Measurements from ENCODE around the gene LRRC10B.
A peak's percentile ranks its signal among the peaks of the same experiment; 100 is the strongest.

The LRRC10B gene

DNA sequence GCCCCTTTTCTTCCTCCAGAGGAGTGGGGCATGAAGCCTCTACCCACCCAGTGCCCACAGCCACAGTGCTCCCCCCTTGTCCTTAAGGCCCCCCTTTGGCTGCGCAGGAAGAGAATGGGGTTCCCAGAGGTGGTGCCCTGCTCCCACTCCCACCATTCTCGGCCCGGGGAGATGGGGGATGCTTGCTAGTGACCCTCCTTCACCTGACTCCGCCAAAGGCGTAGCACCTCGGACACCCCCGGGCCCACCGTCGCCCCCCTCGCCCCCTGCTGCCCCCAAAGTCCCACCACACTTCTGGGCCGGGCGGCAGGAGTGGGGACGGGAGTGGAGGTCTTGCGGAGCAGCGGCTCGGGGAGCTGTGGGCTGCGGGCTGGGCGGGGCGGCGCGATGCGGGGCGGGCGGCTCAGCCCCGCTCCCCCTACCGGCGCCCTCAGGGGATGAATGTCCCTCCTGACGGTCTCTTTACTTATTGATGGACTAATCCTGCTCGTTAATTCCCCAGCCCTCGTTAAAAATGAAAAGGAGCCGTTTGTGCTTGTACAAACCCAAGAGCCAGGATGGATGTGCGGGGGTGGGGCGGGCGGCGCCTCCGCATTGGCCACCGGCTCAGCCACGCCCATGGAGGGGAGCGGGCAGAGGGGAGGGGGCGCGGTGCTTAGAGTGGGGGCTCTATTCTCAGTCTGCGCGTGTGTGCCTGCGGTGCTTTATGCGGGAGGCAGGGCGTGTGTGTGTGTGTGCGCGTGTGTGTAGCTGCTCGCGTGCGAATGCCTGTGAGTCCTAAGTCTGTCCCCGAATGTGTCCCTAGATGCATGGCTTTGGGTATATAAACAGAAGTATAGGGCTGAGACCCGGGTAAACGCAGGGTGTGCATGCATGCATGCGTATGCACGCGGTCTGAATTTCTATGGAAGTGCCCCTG, 46.8 kb downstream of the LRRC10B start:
- no peak for DNase-seq (ENCODE audit: low read depth)
- H3K4me3 ChIP-seq (ENCODE audit: control insufficient read depth, low read depth, low read length): no peak overlapping the region
- TF ChIP-seq, protein P1, sequence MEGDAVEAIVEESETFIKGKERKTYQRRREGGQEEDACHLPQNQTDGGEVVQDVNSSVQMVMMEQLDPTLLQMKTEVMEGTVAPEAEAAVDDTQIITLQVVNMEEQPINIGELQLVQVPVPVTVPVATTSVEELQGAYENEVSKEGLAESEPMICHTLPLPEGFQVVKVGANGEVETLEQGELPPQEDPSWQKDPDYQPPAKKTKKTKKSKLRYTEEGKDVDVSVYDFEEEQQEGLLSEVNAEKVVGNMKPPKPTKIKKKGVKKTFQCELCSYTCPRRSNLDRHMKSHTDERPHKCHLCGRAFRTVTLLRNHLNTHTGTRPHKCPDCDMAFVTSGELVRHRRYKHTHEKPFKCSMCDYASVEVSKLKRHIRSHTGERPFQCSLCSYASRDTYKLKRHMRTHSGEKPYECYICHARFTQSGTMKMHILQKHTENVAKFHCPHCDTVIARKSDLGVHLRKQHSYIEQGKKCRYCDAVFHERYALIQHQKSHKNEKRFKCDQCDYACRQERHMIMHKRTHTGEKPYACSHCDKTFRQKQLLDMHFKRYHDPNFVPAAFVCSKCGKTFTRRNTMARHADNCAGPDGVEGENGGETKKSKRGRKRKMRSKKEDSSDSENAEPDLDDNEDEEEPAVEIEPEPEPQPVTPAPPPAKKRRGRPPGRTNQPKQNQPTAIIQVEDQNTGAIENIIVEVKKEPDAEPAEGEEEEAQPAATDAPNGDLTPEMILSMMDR (conservative IDR thresholded peaks at IDR 0.05; ENCODE audit: control insufficient read depth, insufficient read depth, low read depth, low read length): peak; percentile 2

DNA sequence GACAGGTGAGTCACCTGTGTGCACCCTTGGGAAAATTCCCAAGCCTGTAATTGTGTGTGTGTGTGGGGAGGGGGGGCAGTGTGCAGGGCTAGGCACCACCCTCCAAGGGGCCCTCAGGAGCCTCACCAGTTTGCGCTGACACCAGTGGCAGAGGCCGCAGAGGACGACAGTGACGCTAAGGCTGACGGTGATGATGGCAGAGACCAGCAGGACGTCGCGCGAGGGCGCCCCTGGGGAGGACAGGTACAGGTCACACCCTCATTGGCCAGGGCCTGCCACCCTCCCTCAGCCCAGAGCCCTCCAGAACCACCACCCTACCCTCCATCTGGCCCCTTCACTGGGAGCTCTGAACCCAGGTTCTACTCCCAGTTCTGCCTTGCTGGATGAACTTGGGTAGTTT, 47.4 kb downstream of the LRRC10B start:
- DNase-seq (ENCODE audit: low read depth): no peak
- H3K4me3 ChIP-seq (ENCODE audit: control insufficient read depth, low read depth, low read length): no peak overlapping the region
- TF ChIP-seq, protein P1 (conservative IDR thresholded peaks at IDR 0.05; ENCODE audit: control insufficient read depth, insufficient read depth, low read depth, low read length): no peak

DNA sequence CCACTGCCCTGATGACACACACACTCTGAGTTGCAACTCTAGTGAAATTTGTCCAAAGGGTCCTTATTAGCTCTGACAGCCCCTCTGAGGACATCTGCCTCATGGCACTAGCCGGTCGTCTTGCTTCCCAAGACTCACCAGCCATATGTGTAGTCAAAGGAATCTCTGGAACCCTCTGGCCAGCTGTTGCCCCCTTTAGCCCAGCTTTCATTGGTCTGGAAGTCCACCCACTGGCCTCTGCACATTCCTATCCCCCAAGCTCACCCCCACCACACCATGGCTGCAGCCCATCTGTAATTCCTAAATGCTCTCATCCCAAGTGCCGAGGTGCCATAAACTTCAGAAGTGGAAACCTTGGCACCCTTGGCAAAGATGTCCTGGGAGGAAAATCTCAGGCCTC, 48.1 kb downstream of the LRRC10B start:
- H3K4me3 ChIP-seq (ENCODE audit: control insufficient read depth, low read depth, low read length): no peak overlapping the region
- TF ChIP-seq, protein P1 (conservative IDR thresholded peaks at IDR 0.05; ENCODE audit: control insufficient read depth, insufficient read depth, low read depth, low read length): no peak
- DNase-seq (ENCODE audit: low read depth): no peak

Data from fibroblast of mammary gland (primary cell).